HepG2 (cell line): ENCODE data around the gene ETV3L. TPM values are rescaled to one million over a fixed set of nuclear protein-coding genes. Genes with fewer than 3 reads are reported as not detected.

Source experiments
- ATAC-seq: fragments of 200-7000 bp; cut with Tn5 transposase; 3 replicates; pipeline ENCODE4 v1.9.1; 2020; ENCODE audit warnings: mild to moderate bottlenecking, moderate library complexity
- BruUV-seq: library from RNA; stranded (reverse); fragments of 400-500 nt; replicated peaks from 2 replicates; lab custom pipeline; 2021; lab: Mats Ljungman, UMichigan
- CTCF ChIA-PET: fragments of 300-600 bp; formaldehyde crosslinking; extraction: SDS; loops from one replicate; lab custom pipeline; 2021; ENCODE audit warnings: low total read pairs, inconsistent platforms, low intra/inter-chr PET ratio; lab: Yijun Ruan, JAX
- POLR2A ChIA-PET: fragments of 350-600 bp; sonication (Branson Sonifier 250); formaldehyde crosslinking; loops from one replicate; lab custom pipeline; 2020; ENCODE audit warnings: antibody characterized with exemption, inconsistent platforms; lab: Yijun Ruan, JAX
- DNase-seq: peaks from one replicate; pipeline ENCODE4 v3.0.0-alpha.2; 2015; ENCODE audit warnings: low spot score
- FAIRE-seq: peaks from 3 replicates; lab custom pipeline; 2011; peaks lifted over from hg19 to GRCh38; lab: Jason Lieb, UNC
- H2AFZ ChIP-seq: one replicate; pipeline ENCODE4 v1.6.1; 2011; ENCODE audit warnings: low read length, inconsistent platforms
- H3K27ac ChIP-seq: fragments of 300-600 bp; 3 replicates; pipeline ENCODE4 v1.8.0; 2011; ENCODE audit warnings: mixed run types, mild to moderate bottlenecking, mixed read lengths, low read length, inconsistent platforms; ENCODE audit not compliant: insufficient read depth; ENCODE audit errors: extremely low read length
- H3K27me3 ChIP-seq, 2 experiments: fragments of 200-600 bp in 1 of 2; 2 replicates in 1 of 2; 3 replicates in 1 of 2; pipeline versions ENCODE4 v1.6.0 to v1.8.0; 2011; ENCODE audit warnings: low read length in 2 of 2, mild to moderate bottlenecking in 2 of 2, moderate library complexity in 2 of 2, inconsistent platforms in 1 of 2; ENCODE audit not compliant: insufficient read depth in 2 of 2, control insufficient read depth in 1 of 2
- H3K36me3 ChIP-seq, 2 experiments: fragments of 200-600 bp in 1 of 2; replicated peaks in 1 of 2; 2 replicates in 1 of 2; 3 replicates in 1 of 2; pipeline versions ENCODE4 v1.5.1 to v1.8.0; 2011; ENCODE audit warnings: low read length in 2 of 2, inconsistent platforms in 1 of 2; ENCODE audit not compliant: insufficient read depth in 2 of 2, control insufficient read depth in 1 of 2
- H3K4me1 ChIP-seq: 2 replicates; pipeline ENCODE4 v1.5.1; 2012; ENCODE audit warnings: low read length, inconsistent platforms; ENCODE audit not compliant: insufficient read depth
- H3K4me2 ChIP-seq: 2 replicates; pipeline ENCODE4 v1.6.0; 2011; ENCODE audit warnings: low read depth, low read length, inconsistent platforms
- H3K4me3 ChIP-seq, 3 experiments: fragments of 200-600 bp in 1 of 3; sonication (generic), shearing (Covaris generic) in 1 of 3; replicated peaks in 1 of 3; 2 replicates each; pipeline ENCODE4 v1.5.1; 2011 to 2016; ENCODE audit warnings: low read length in 3 of 3, inconsistent platforms in 2 of 3, low read depth in 2 of 3, mild to moderate bottlenecking in 2 of 3, control low read depth in 1 of 3, mixed read lengths in 1 of 3; ENCODE audit not compliant: insufficient read depth in 1 of 3
- H3K79me2 ChIP-seq: one replicate; pipeline ENCODE4 v1.6.1; 2011; ENCODE audit warnings: low read length, inconsistent platforms; ENCODE audit not compliant: insufficient read depth
- H3K9ac ChIP-seq: 2 replicates; pipeline ENCODE4 v1.6.0; 2011; ENCODE audit warnings: mild to moderate bottlenecking, low read depth, low read length, inconsistent platforms; ENCODE audit not compliant: insufficient read depth
- H3K9me3 ChIP-seq: 2 replicates; pipeline ENCODE4 v1.5.1; 2012; ENCODE audit warnings: mild to moderate bottlenecking, low read length
- H4K20me1 ChIP-seq: 2 replicates; pipeline ENCODE4 v1.6.0; 2011; ENCODE audit warnings: inconsistent platforms, mild to moderate bottlenecking, low read length, moderate library complexity; ENCODE audit not compliant: insufficient read depth
- ATF7 ChIP-seq, 2 experiments: fragments of 450-650 bp in 1 of 2; sonication (generic) in 1 of 2; formaldehyde crosslinking in 1 of 2; IDR thresholded peaks; 2 replicates each; pipeline versions ENCODE4 v1.4.0 to v1.6.1; 2016 to 2020; ENCODE audit warnings: antibody characterized with exemption in 1 of 2, mild to moderate bottlenecking in 1 of 2, missing genetic modification reagents in 1 of 2
- EEA1 ChIP-seq: sonication (generic); formaldehyde crosslinking; IDR thresholded peaks from 2 replicates; pipeline ENCODE4 v1.5.1; 2020; ENCODE audit warnings: mild to moderate bottlenecking, missing genetic modification reagents, borderline replicate concordance
- NR2C2 ChIP-seq: sonication (generic); formaldehyde crosslinking; IDR thresholded peaks from 2 replicates; pipeline ENCODE4 v1.4.0; 2020; ENCODE audit warnings: missing genetic modification reagents, mild to moderate bottlenecking, moderate library complexity, borderline replicate concordance
- SAFB2 ChIP-seq: sonication (generic); formaldehyde crosslinking; IDR thresholded peaks from 2 replicates; pipeline ENCODE4 v1.5.1; 2020; ENCODE audit warnings: missing genetic modification reagents, low read depth, mild to moderate bottlenecking, borderline replicate concordance
- SMARCC2 ChIP-seq: fragments of 450-650 bp; IDR thresholded peaks from 2 replicates; pipeline ENCODE4 v1.6.1; 2017; ENCODE audit warnings: antibody characterized with exemption, mild to moderate bottlenecking
- ZKSCAN8 ChIP-seq: IDR thresholded peaks from 2 replicates; pipeline ENCODE4 v1.6.1; 2016; ENCODE audit warnings: borderline replicate concordance, missing genetic modification reagents, missing compliant biosample characterization
- WGBS: methylation state at CpG from one replicate; pipeline ENCODE4 v1.1.6; 2017; ENCODE audit warnings: low lambda C conversion rate; 5-methylcytosine and 5-hydroxymethylcytosine counted together
- in situ Hi-C: cut with HindIII; loops from 2 replicates; pipeline ENCODE4 v1.10.0; 2017; ENCODE audit warnings: low pct_unique_long_range_greater_than_20kb; ENCODE audit not compliant: extremely low pct_ligation_motif_present
- intact Hi-C: fragments of 100-400 bp; cut with micrococcal nuclease; formaldehyde crosslinking; loops from one replicate; pipeline ENCODE4 v1.10.0; 2022; ENCODE audit not compliant: unreplicated experiment
- polyA plus RNA-seq, 8 experiments: library from polyadenylated mRNA; depleted of rRNA in 3 of 8; stranded (reverse) in 7 of 8; unstranded in 1 of 8; fragments of >200 nt; fragmentation: Illumina TruSeq in 4 of 8; extraction: Trizol in 4 of 8; gene quantifications; 2 replicates each; pipeline versions ENCODE4 v1.2.1 to v1.2.3, GENCODE V29; 2011 to 2016; ENCODE audit warnings: low read depth in 4 of 8, missing spikeins in 1 of 8, mixed read lengths in 1 of 8; ENCODE audit not compliant: insufficient read depth in 1 of 8
- total RNA-seq, 5 experiments: library from RNA; depleted of rRNA; stranded (reverse); fragments of >200 nt; fragmentation: Illumina TruSeq; extraction: Trizol; gene quantifications; 2 replicates each; pipeline ENCODE4 v1.2.3, GENCODE V29; 2016; ENCODE audit warnings: low read depth in 1 of 5
- TF ChIP-seq, protein P1 (sequence below): sonication (generic); formaldehyde crosslinking; IDR thresholded peaks from 2 replicates; pipeline ENCODE4 v1.4.0; 2020; ENCODE audit warnings: missing genetic modification reagents

The ETV3L gene
- total and polyA plus RNA-seq, 2 of the 13 experiments (the other 11 are each of a cell fraction or from before 2014, with no cell fraction given), result not detected

DNA sequence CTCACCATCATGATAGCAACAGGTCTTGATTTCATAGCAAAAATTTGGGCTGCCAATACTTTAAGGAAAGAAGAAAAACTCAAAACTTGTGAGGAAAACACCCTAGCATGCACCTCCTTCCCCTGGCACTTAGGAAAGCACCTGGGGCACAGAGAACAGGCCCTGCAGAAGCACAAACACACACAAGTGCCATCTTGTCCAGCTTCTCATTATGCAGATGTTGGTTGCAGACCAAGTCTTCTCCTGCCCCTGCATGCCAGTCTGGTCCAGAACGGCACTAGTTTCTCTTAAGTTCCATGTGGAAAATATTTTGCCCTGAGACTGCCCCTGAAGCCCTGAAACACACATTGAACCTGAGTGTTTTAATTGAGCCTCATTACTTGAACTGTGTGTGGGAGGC is 44.9 kb upstream of the ETV3L start:
- intact Hi-C loops, result no loop called here
- no peak overlapping the region for H3K27ac ChIP-seq
- peaks cover 0 to under 1% of the 10 kb centered on the region in 2 experiments; a peak in 1 of 5 replicates for H3K27me3 ChIP-seq
- H3K4me3 ChIP-seq, result no peak overlapping the region
- WGBS, result 88% methylated on average over 1 of the region's 1 CpG
- peaks cover 12% of the 10 kb centered on the region for H3K4me1 ChIP-seq
- no peak overlapping the region for H3K9ac ChIP-seq
- POLR2A ChIA-PET, result no interaction called here
- no peaks in the 10 kb centered on the region for H3K79me2 ChIP-seq
- FAIRE-seq (no peak), ATAC-seq (no peak), DNase-seq (no peak)
- no peak overlapping the region for H3K4me2 ChIP-seq
- no TSS peak for BruUV-seq
- TF ChIP-seq SAFB2 (CRISPR knock-in tag) (no peak), NR2C2 (CRISPR knock-in tag) (no peak), EEA1 (no peak), SMARCC2 (no peak)
- TF ChIP-seq, protein P1, sequence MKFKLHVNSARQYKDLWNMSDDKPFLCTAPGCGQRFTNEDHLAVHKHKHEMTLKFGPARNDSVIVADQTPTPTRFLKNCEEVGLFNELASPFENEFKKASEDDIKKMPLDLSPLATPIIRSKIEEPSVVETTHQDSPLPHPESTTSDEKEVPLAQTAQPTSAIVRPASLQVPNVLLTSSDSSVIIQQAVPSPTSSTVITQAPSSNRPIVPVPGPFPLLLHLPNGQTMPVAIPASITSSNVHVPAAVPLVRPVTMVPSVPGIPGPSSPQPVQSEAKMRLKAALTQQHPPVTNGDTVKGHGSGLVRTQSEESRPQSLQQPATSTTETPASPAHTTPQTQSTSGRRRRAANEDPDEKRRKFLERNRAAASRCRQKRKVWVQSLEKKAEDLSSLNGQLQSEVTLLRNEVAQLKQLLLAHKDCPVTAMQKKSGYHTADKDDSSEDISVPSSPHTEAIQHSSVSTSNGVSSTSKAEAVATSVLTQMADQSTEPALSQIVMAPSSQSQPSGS, result no peak
- no peak overlapping the region for H2AFZ ChIP-seq
- no peaks in the 10 kb centered on the region for H4K20me1 ChIP-seq
- CTCF ChIA-PET, result no interaction called here
- H3K36me3 ChIP-seq, result no peaks in the 10 kb centered on the region
- in situ Hi-C loops, result no loop called here
- H3K9me3 ChIP-seq, result no peaks in the 10 kb centered on the region

DNA sequence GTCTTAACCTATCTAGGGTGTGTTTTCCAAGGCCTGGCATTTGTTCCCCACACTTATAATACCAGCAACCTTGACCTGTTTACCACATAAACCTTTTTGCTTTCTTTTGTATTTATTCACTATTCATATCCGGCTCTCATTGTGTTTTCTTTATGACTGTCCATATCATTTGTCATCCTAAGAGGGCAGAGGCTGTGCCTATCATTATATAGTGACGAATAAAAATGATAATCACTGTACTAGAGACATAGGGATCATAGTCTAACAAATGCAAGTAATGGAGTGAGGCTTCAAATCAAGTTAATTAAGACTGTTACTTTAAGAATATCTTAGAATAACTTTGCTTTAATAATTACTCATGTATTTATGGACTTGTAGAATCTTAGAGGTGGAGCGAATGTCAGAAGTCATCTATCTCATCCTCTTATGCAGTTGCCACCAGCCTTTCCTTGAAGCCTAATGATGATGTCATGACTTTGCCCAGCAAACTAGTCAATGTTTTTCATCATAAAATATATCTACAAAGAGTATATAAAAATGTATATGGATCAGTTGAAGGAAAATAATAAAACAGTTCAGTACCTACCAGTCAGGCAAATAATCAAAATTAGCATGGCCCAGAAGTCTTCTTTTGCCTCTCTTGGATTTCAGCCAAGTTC is 43.3 kb upstream of the ETV3L start:
- peaks cover under 1% of the 10 kb centered on the region for H3K79me2 ChIP-seq
- ChIA-PET CTCF (no interaction called here), POLR2A (no interaction called here)
- no peaks in the 10 kb centered on the region; a peak in 1 of 5 replicates for H3K27me3 ChIP-seq
- FAIRE-seq, result no peak
- no peak overlapping the region for H3K27ac ChIP-seq
- BruUV-seq, result no TSS peak
- no peaks in the 10 kb centered on the region for H4K20me1 ChIP-seq
- ATAC-seq, result no peak
- peaks cover 13% of the 10 kb centered on the region for H3K4me1 ChIP-seq
- DNase-seq, result no peak
- intact Hi-C loops, result no loop called here
- no peaks in the 10 kb centered on the region for H3K36me3 ChIP-seq
- in situ Hi-C loops, result no loop called here
- no peak for TF ChIP-seq ZKSCAN8 (CRISPR knock-in tag)
- peak; percentile 89 for TF ChIP-seq ATF7 (IDR thresholded peaks at IDR 0.05)
- TF ChIP-seq ATF7 (CRISPR knock-in tag; IDR thresholded peaks at IDR 0.05), result no peak
- H2AFZ ChIP-seq, result no peak overlapping the region
- H3K4me2 ChIP-seq, result no peak overlapping the region
- WGBS, result 43% methylated on average over 3 of the region's 3 CpGs
- no peak overlapping the region for H3K9ac ChIP-seq
- H3K4me3 ChIP-seq, result no peak overlapping the region
- no peaks in the 10 kb centered on the region for H3K9me3 ChIP-seq
